MM.1S (cell line): Measurements from ENCODE around the gene TTC19.
"Not testable (repeated sequence)": the region's sequence is repeated elsewhere in the genome, so short reads cannot be mapped to it uniquely, and the experiment has no call there.

ENCODE experiments used
- CTCF ChIP-seq: fragments of 300-600 bp; sonication (generic); IDR thresholded peaks from 2 replicates; pipeline ENCODE4 v1.5.1; 2016; ENCODE audit warnings: antibody characterized with exemption, low read length, mixed read lengths
- EZH2 ChIP-seq: fragments of 300-600 bp; sonication (generic); optimal IDR thresholded peaks from 2 replicates; pipeline ENCODE3; 2017; ENCODE audit warnings: low read depth, mild to moderate bottlenecking, antibody characterized with exemption, low read length, mixed read lengths
- EZH2phosphoT487 ChIP-seq: fragments of 300-600 bp; sonication (generic); IDR thresholded peaks from 2 replicates; pipeline ENCODE4 v1.6.1; 2018; ENCODE audit warnings: antibody characterized with exemption, low read length

- TF ChIP-seq EZH2phosphoT487, EZH2, CTCF: not testable (repeated sequence)
Observed at GRCh38 chr17:16055139-16055538, 55.5 kb downstream of the TTC19 start.
